ENCODE measurements around the gene SERTAD3. TPM values are rescaled to one million over a fixed set of nuclear protein-coding genes. Genes with fewer than 3 reads are reported as not detected.

Gene SERTAD3
- total and polyA plus RNA-seq, 10 of the 15 experiments (the other 5 are each of a cell fraction or from before 2014, with no cell fraction given) = 4.2 to 22.4 (median 13.7) TPM

GRCh38 chr19:40433391-40434216 is 10.5 kb downstream of the SERTAD3 start (continued):
- TF ChIP-seq, protein P1, sequence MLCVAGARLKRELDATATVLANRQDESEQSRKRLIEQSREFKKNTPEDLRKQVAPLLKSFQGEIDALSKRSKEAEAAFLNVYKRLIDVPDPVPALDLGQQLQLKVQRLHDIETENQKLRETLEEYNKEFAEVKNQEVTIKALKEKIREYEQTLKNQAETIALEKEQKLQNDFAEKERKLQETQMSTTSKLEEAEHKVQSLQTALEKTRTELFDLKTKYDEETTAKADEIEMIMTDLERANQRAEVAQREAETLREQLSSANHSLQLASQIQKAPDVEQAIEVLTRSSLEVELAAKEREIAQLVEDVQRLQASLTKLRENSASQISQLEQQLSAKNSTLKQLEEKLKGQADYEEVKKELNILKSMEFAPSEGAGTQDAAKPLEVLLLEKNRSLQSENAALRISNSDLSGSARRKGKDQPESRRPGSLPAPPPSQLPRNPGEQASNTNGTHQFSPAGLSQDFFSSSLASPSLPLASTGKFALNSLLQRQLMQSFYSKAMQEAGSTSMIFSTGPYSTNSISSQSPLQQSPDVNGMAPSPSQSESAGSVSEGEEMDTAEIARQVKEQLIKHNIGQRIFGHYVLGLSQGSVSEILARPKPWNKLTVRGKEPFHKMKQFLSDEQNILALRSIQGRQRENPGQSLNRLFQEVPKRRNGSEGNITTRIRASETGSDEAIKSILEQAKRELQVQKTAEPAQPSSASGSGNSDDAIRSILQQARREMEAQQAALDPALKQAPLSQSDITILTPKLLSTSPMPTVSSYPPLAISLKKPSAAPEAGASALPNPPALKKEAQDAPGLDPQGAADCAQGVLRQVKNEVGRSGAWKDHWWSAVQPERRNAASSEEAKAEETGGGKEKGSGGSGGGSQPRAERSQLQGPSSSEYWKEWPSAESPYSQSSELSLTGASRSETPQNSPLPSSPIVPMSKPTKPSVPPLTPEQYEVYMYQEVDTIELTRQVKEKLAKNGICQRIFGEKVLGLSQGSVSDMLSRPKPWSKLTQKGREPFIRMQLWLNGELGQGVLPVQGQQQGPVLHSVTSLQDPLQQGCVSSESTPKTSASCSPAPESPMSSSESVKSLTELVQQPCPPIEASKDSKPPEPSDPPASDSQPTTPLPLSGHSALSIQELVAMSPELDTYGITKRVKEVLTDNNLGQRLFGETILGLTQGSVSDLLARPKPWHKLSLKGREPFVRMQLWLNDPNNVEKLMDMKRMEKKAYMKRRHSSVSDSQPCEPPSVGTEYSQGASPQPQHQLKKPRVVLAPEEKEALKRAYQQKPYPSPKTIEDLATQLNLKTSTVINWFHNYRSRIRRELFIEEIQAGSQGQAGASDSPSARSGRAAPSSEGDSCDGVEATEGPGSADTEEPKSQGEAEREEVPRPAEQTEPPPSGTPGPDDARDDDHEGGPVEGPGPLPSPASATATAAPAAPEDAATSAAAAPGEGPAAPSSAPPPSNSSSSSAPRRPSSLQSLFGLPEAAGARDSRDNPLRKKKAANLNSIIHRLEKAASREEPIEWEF (IDR thresholded peaks at IDR 0.05; ENCODE audit: insufficient replicate concordance, low read depth, low read length) = no peak
- TF ChIP-seq FOXK2 (IDR thresholded peaks at IDR 0.05) (no peak), RCOR1 (conservative IDR thresholded peaks at IDR 0.05; ENCODE audit: low read depth, low read length) (no peak), SMAD5 (IDR thresholded peaks at IDR 0.05; ENCODE audit: low read depth) (no peak), ZNF274 (IDR thresholded peaks at IDR 0.05; ENCODE audit: insufficient read depth, insufficient read length) (no peak), NFYA (IDR thresholded peaks at IDR 0.05; ENCODE audit: borderline replicate concordance, low read depth, low read length) (no peak), ELK1 (IDR thresholded peaks at IDR 0.05; ENCODE audit: low read depth, low read length) (no peak), RBBP5 (conservative IDR thresholded peaks at IDR 0.05) (no peak), RUNX3 (IDR thresholded peaks at IDR 0.05; ENCODE audit: low read length) (peak; percentile 21; the same call in 1 of the 2 replicates), EED (IDR thresholded peaks at IDR 0.05; ENCODE audit: low read depth) (peak; percentile 58; the same call in 1 of the 2 replicates), JUNB (IDR thresholded peaks at IDR 0.05) (no peak), HDAC6 (IDR thresholded peaks at IDR 0.05; ENCODE audit: unreplicated experiment) (no peak), YBX1 (IDR thresholded peaks at IDR 0.05) (no peak), BRCA1 (IDR thresholded peaks at IDR 0.05; ENCODE audit: low read depth, low read length) (no peak), ZNF207 (IDR thresholded peaks at IDR 0.05; ENCODE audit: borderline replicate concordance) (no peak), NBN (IDR thresholded peaks at IDR 0.05) (0 out of 2 replicates have a peak, but pooled peaks have one; percentile 66), POU2F2 (IDR thresholded peaks at IDR 0.05; ENCODE audit: borderline replicate concordance, low read depth, low read length) (0 out of 3 replicates have a peak, but pooled peaks have one; percentile 22), CHD4 (IDR thresholded peaks at IDR 0.05) (no peak), MEF2A (IDR thresholded peaks at IDR 0.05; ENCODE audit: insufficient read depth, low read depth, low read length) (no peak)
- TF ChIP-seq, protein P2, sequence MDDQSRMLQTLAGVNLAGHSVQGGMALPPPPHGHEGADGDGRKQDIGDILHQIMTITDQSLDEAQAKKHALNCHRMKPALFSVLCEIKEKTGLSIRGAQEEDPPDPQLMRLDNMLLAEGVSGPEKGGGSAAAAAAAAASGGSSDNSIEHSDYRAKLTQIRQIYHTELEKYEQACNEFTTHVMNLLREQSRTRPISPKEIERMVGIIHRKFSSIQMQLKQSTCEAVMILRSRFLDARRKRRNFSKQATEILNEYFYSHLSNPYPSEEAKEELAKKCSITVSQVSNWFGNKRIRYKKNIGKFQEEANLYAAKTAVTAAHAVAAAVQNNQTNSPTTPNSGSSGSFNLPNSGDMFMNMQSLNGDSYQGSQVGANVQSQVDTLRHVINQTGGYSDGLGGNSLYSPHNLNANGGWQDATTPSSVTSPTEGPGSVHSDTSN (IDR thresholded peaks at IDR 0.05; ENCODE audit: insufficient replicate concordance, low read depth, low read length) = no peak
- TF ChIP-seq, protein P3, sequence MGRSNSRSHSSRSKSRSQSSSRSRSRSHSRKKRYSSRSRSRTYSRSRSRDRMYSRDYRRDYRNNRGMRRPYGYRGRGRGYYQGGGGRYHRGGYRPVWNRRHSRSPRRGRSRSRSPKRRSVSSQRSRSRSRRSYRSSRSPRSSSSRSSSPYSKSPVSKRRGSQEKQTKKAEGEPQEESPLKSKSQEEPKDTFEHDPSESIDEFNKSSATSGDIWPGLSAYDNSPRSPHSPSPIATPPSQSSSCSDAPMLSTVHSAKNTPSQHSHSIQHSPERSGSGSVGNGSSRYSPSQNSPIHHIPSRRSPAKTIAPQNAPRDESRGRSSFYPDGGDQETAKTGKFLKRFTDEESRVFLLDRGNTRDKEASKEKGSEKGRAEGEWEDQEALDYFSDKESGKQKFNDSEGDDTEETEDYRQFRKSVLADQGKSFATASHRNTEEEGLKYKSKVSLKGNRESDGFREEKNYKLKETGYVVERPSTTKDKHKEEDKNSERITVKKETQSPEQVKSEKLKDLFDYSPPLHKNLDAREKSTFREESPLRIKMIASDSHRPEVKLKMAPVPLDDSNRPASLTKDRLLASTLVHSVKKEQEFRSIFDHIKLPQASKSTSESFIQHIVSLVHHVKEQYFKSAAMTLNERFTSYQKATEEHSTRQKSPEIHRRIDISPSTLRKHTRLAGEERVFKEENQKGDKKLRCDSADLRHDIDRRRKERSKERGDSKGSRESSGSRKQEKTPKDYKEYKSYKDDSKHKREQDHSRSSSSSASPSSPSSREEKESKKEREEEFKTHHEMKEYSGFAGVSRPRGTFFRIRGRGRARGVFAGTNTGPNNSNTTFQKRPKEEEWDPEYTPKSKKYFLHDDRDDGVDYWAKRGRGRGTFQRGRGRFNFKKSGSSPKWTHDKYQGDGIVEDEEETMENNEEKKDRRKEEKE (IDR thresholded peaks at IDR 0.05) = no peak

Measured in GM12878 (cell line).